H1 (cell line): ENCODE results near the gene KIAA0930. TPM values are rescaled to one million over a fixed set of nuclear protein-coding genes. Genes with fewer than 3 reads are reported as not detected.

Experiments used
- CTCF ChIA-PET: fragments of 300-600 bp; sonication (Branson Sonifier 250); formaldehyde crosslinking; loops from one replicate; lab custom pipeline; 2021; ENCODE audit not compliant: partially characterized antibody; lab: Charles Lee
- POLR2A ChIA-PET: fragments of 300-600 bp; sonication (Branson Sonifier 250); formaldehyde crosslinking; loops from one replicate; lab custom pipeline; 2021; ENCODE audit warnings: inconsistent platforms; ENCODE audit not compliant: partially characterized antibody; lab: Charles Lee
- DNase-seq, 2 experiments: peaks; one replicate each; pipeline versions ENCODE4 v3.0.0 to v3.0.0-alpha.2; 2010 to 2022; ENCODE audit warnings: low spot score in 2 of 2, low read depth in 1 of 2, mixed read lengths in 1 of 2
- FAIRE-seq: peaks from 2 replicates; lab custom pipeline; 2011; peaks lifted over from hg19 to GRCh38; lab: Jason Lieb, UNC
- H2AFZ ChIP-seq: 2 replicates; pipeline ENCODE4 v1.8.1; 2012; ENCODE audit warnings: low read length, inconsistent platforms
- H2AK5ac ChIP-seq: 2 replicates; pipeline ENCODE4 v1.6.1; 2013; ENCODE audit warnings: low read depth, low read length
- H2BK120ac ChIP-seq: replicated peaks from 2 replicates; pipeline ENCODE3; 2013; ENCODE audit warnings: low read depth, low read length, inconsistent platforms
- H2BK12ac ChIP-seq: 2 replicates; pipeline ENCODE4 v1.6.1; 2013; ENCODE audit warnings: low read depth, low read length
- H2BK15ac ChIP-seq: 2 replicates; pipeline ENCODE4 v1.6.1; 2013; ENCODE audit warnings: low read length
- H2BK20ac ChIP-seq: 2 replicates; pipeline ENCODE4 v1.6.1; 2013; ENCODE audit warnings: low read length
- H2BK5ac ChIP-seq: 2 replicates; pipeline ENCODE4 v1.6.1; 2013; ENCODE audit warnings: low read depth, low read length
- H3K14ac ChIP-seq: 2 replicates; pipeline ENCODE4 v1.6.1; 2013; ENCODE audit warnings: inconsistent platforms; ENCODE audit not compliant: insufficient read length
- H3K18ac ChIP-seq: 2 replicates; pipeline ENCODE4 v1.6.1; 2013; ENCODE audit warnings: low read length; ENCODE audit errors: extremely low read depth
- H3K23ac ChIP-seq: 2 replicates; pipeline ENCODE4 v1.6.1; 2013; ENCODE audit warnings: inconsistent platforms; ENCODE audit not compliant: insufficient read length
- H3K23me2 ChIP-seq: 2 replicates; pipeline ENCODE4 v1.6.1; 2013; ENCODE audit warnings: low read depth, low read length
- H3K27ac ChIP-seq: 2 replicates; pipeline ENCODE4 v1.6.1; 2011; ENCODE audit warnings: low read depth, low read length, inconsistent platforms
- H3K27me3 ChIP-seq, 4 experiments: replicated peaks in 1 of 4; 1 replicate in 1 of 4; 2 replicates in 3 of 4; pipeline versions ENCODE4 v1.6.1 to v1.8.1; 2011 to 2013; ENCODE audit warnings: low read length in 3 of 4, mild to moderate bottlenecking in 3 of 4, inconsistent platforms in 2 of 4, mixed read lengths in 2 of 4, moderate library complexity in 1 of 4; ENCODE audit not compliant: control insufficient read depth in 3 of 4, insufficient read depth in 3 of 4; ENCODE audit errors: extremely low read depth in 1 of 4
- H3K36me3 ChIP-seq, 4 experiments: 2 replicates each; pipeline versions ENCODE4 v1.6.1 to v1.8.1; 2011 to 2013; ENCODE audit warnings: mild to moderate bottlenecking in 4 of 4, low read length in 3 of 4, moderate library complexity in 2 of 4, control low read depth in 1 of 4, inconsistent platforms in 1 of 4; ENCODE audit not compliant: insufficient read depth in 4 of 4, control insufficient read depth in 2 of 4
- H3K4ac ChIP-seq: replicated peaks from 2 replicates; pipeline ENCODE3; 2013; ENCODE audit warnings: low read length, low read depth, mixed read lengths, inconsistent platforms; ENCODE audit not compliant: insufficient read length
- H3K4me1 ChIP-seq, 4 experiments: replicated peaks in 1 of 4; 1 replicate in 1 of 4; 2 replicates in 3 of 4; pipeline versions ENCODE4 v1.6.1 to v1.8.1; 2011 to 2013; ENCODE audit warnings: low read length in 3 of 4, inconsistent platforms in 2 of 4, mixed read lengths in 1 of 4; ENCODE audit not compliant: insufficient read depth in 4 of 4, control insufficient read depth in 3 of 4
- H3K4me2 ChIP-seq, 2 experiments: 2 replicates each; pipeline versions ENCODE4 v1.6.1 to v1.8.1; 2011 to 2013; ENCODE audit warnings: low read depth in 2 of 2, low read length in 2 of 2, control low read depth in 1 of 2, inconsistent platforms in 1 of 2, mild to moderate bottlenecking in 1 of 2; ENCODE audit not compliant: insufficient read depth in 1 of 2
- H3K4me3 ChIP-seq, 4 experiments: fragments of 200-600, 300-600 bp in 1 of 4; sonication (generic), shearing (Covaris generic), sonication (Bioruptor Twin) in 1 of 4; 2 replicates each; pipeline versions ENCODE4 v1.5.1 to v1.8.1; 2011 to 2016; ENCODE audit warnings: low read length in 4 of 4, low read depth in 3 of 4, control low read depth in 2 of 4, inconsistent platforms in 2 of 4, mild to moderate bottlenecking in 2 of 4, mixed read lengths in 1 of 4, moderate library complexity in 1 of 4; ENCODE audit not compliant: insufficient read depth in 2 of 4; ENCODE audit errors: extremely low read depth in 1 of 4
- H3K56ac ChIP-seq: replicated peaks from 2 replicates; pipeline ENCODE3; 2013; ENCODE audit warnings: low read depth, mild to moderate bottlenecking, mixed read lengths, low read length, inconsistent platforms; ENCODE audit not compliant: insufficient read length
- H3K79me1 ChIP-seq: 2 replicates; pipeline ENCODE4 v1.6.1; 2013; ENCODE audit warnings: low read depth, low read length, control low read depth
- H3K79me2 ChIP-seq, 2 experiments: 2 replicates each; pipeline versions ENCODE4 v1.6.1 to v1.8.1; 2012 to 2013; ENCODE audit warnings: low read length in 2 of 2, mild to moderate bottlenecking in 2 of 2, inconsistent platforms in 1 of 2; ENCODE audit not compliant: insufficient read depth in 2 of 2, control insufficient read depth in 1 of 2
- H3K9ac ChIP-seq, 4 experiments: replicated peaks in 1 of 4; 1 replicate in 1 of 4; 2 replicates in 3 of 4; pipeline versions ENCODE4 v1.6.1 to v1.8.1; 2011 to 2013; ENCODE audit warnings: low read depth in 3 of 4, low read length in 3 of 4, control low read depth in 2 of 4, mild to moderate bottlenecking in 2 of 4, moderate library complexity in 2 of 4, inconsistent platforms in 1 of 4; ENCODE audit errors: extremely low read depth in 1 of 4
- H3K9me3 ChIP-seq, 2 experiments: 2 replicates each; pipeline versions ENCODE4 v1.6.1 to v1.8.1; 2012 to 2013; ENCODE audit warnings: mild to moderate bottlenecking in 2 of 2, moderate library complexity in 2 of 2, control low read depth in 1 of 2, inconsistent platforms in 1 of 2, low read depth in 1 of 2, low read length in 1 of 2, mixed read lengths in 1 of 2; ENCODE audit not compliant: insufficient read depth in 2 of 2
- H4K20me1 ChIP-seq, 2 experiments: replicated peaks in 1 of 2; 2 replicates each; pipeline versions ENCODE3 to v1.8.1; 2011 to 2013; ENCODE audit warnings: inconsistent platforms in 2 of 2, low read length in 2 of 2, mild to moderate bottlenecking in 1 of 2; ENCODE audit not compliant: insufficient read depth in 2 of 2, control insufficient read depth in 1 of 2
- H4K5ac ChIP-seq: 2 replicates; pipeline ENCODE4 v1.6.1; 2013; ENCODE audit warnings: low read length, low read depth, mixed read lengths, inconsistent platforms; ENCODE audit not compliant: insufficient read length
- H4K8ac ChIP-seq: 2 replicates; pipeline ENCODE4 v1.8.0; 2013; ENCODE audit warnings: mild to moderate bottlenecking, moderate library complexity, low read length, inconsistent platforms; ENCODE audit not compliant: insufficient read depth; ENCODE audit errors: extremely low read depth
- H4K91ac ChIP-seq: replicated peaks from 2 replicates; pipeline ENCODE3; 2013; ENCODE audit warnings: low read length, mixed read lengths, inconsistent platforms; ENCODE audit not compliant: insufficient read length
- JUND ChIP-seq: IDR thresholded peaks from 2 replicates; pipeline ENCODE4 v1.6.1; 2011; ENCODE audit warnings: mild to moderate bottlenecking, improper control_type of control experiment, low read length
- SP4 ChIP-seq: IDR thresholded peaks from 2 replicates; pipeline ENCODE4 v1.6.1; 2012; ENCODE audit warnings: low read length, inconsistent platforms
- WGBS, 2 experiments: shearing (Covaris generic) in 1 of 2; methylation state at CpG; one replicate each; pipeline versions ENCODE4 v1.1.6 to v1.1.7; 2013 to 2015; ENCODE audit warnings: low lambda C conversion rate in 2 of 2, mixed read lengths in 2 of 2, inconsistent platforms in 1 of 2, low coverage in 1 of 2, missing lambda C conversion rate in 1 of 2; ENCODE audit not compliant: insufficient replicate concordance in 2 of 2, insufficient coverage in 1 of 2, insufficient read length in 1 of 2; ENCODE audit errors: extremely low coverage in 1 of 2, missing lambda C conversion rate in 1 of 2; 5-methylcytosine and 5-hydroxymethylcytosine counted together
- polyA plus RNA-seq, 7 experiments: library from polyadenylated mRNA; depleted of rRNA in 3 of 7; stranded (reverse) in 5 of 7; unstranded in 2 of 7; fragments of >200 nt in 5 of 7; fragments of 200-250 nt in 2 of 7; gene quantifications; 1 replicate in 5 of 7; 2 replicates in 1 of 7; 4 replicates in 1 of 7; pipeline versions ENCODE4 v1.2.1 to v1.2.3, GENCODE V29; 2011 to 2013; ENCODE audit warnings: missing spikeins in 2 of 7, mixed read lengths in 2 of 7
- total RNA-seq: library from RNA; stranded (reverse); fragmentation: NEBNext Ultra II Directional; extraction: Animal tissue kit (Norgen Biotek cat#: 25700); gene quantifications from 2 replicates; pipeline ENCODE4 v1.2.1, GENCODE V29; 2021

The KIAA0930 gene
- total and polyA plus RNA-seq, 2 of the 8 experiments (the other 6 are each of a cell fraction or from before 2014, with no cell fraction given), result 61.9 to 66.1 TPM

DNA sequence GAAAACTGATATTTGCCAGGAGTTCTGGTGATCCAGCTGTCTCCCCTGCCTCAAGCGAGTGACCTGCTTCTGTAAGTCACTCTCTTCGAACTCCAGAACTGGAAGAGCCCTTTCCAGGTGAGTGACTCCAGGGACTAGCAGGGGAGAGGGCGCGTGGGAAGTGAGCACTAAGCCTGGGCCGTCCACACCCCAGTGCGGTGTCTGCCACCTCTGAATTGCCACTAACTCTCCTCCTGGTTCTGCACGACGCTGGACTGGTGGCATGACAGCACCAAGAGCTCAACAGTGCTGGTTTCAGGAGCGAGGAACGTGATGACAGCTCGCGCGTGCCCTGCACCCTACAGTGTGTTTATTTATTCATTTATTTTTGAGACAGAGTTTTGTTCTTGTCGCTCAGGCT is 22.9 kb downstream of the KIAA0930 start:
- 83% methylated on average over 14 of the region's 14 CpGs; no CpG with 5 or more reads in 1 of the 2 experiments for WGBS, 2 experiments
- Histone ChIP-seq H2BK120ac (no peak overlapping the region), H2AK5ac (no peak overlapping the region), H3K9me3 (no peaks in the 10 kb centered on the region), H2BK20ac (no peak overlapping the region), H4K91ac (no peak overlapping the region), H3K4me3 (no peak overlapping the region; a peak in 1 of 8 replicates), H4K8ac (no peak overlapping the region; the same call in 1 of the 2 replicates), H3K9ac (no peak overlapping the region), H3K23ac (no peak overlapping the region), H3K79me1 (peaks cover 14% of the 10 kb centered on the region), H3K27me3 (no peaks in the 10 kb centered on the region), H3K4ac (no peak overlapping the region), H3K4me1 (peaks cover 3 to 18% (median 7%) of the 10 kb centered on the region in 4 experiments; a peak in 5 of 7 replicates), H4K20me1 (peaks cover 5 to 26% of the 10 kb centered on the region in 2 experiments), H3K4me2 (no peak overlapping the region), H3K79me2 (peaks cover 0 to 23% of the 10 kb centered on the region in 2 experiments; a peak in 2 of 4 replicates), H3K27ac (no peak overlapping the region), H3K23me2 (no peaks in the 10 kb centered on the region), H3K36me3 (no peaks in the 10 kb centered on the region), H2BK15ac (no peak overlapping the region), H3K56ac (no peak overlapping the region), H2AFZ (no peak overlapping the region), H4K5ac (no peak overlapping the region), H2BK12ac (no peak overlapping the region), H3K14ac (no peak overlapping the region), H3K18ac (no peak overlapping the region), H2BK5ac (no peak overlapping the region)
- CTCF ChIA-PET, result interaction anchor here (0.8 to 2.2 kb wide), 5 partner anchors 8 to 121 kb away, joined by 3 to 12 read pairs (median 4); no protein-coding TSS in a partner anchor
- FAIRE-seq (no peak), DNase-seq (no peak)
- POLR2A ChIA-PET, result interaction anchor here (0.7 to 1.6 kb wide), 4 partner anchors 13 to 840 kb away, joined by 3 to 5 read pairs (median 4); partner anchors contain the start of gene NUP50
- TF ChIP-seq JUND, result no peak
- no peak for TF ChIP-seq SP4
